Peyer's patch (tissue), 4 donors: ENCODE results near the gene ROR1. TPM values are rescaled to one million over a fixed set of nuclear protein-coding genes. Genes with fewer than 3 reads are reported as not detected.
A peak's percentile ranks its signal among the peaks of the same experiment; 100 is the strongest.
"Not testable (repeated sequence)": the region's sequence is repeated elsewhere in the genome, so short reads cannot be mapped to it uniquely, and the experiment has no call there.

Experiments
- DNase-seq, 3 donors: peaks; one replicate each; pipeline ENCODE4 v3.0.0-alpha.2; 2017 to 2019
- H3K27ac ChIP-seq, 4 donors: fragments of 200-600 bp; sonication (generic); one replicate each; pipeline ENCODE4 v1.5.1; 2016 to 2019
- H3K27me3 ChIP-seq, 2 donors: fragments of 200-600 bp; sonication (generic); one replicate each; pipeline ENCODE4 v1.5.1; 2019
- H3K36me3 ChIP-seq, 3 donors: fragments of 200-600 bp; sonication (generic); one replicate each; pipeline ENCODE4 v1.5.1; 2016 to 2019
- H3K4me1 ChIP-seq, 4 donors: fragments of 200-600 bp; sonication (generic); one replicate each; pipeline ENCODE4 v1.5.1; 2016 to 2019
- H3K4me3 ChIP-seq, 4 donors: fragments of 200-600 bp; sonication (generic); 1 replicate in 3 of 4; 2 replicates in 1 of 4; pipeline ENCODE4 v1.5.1; 2016 to 2019; ENCODE audit warnings: mild to moderate bottlenecking in 1 of 4
- H3K9me3 ChIP-seq, 4 donors: fragments of 200-600 bp; sonication (generic); one replicate each; pipeline ENCODE4 v1.5.1; 2016 to 2019; ENCODE audit warnings: mild to moderate bottlenecking in 1 of 4
- POLR2A ChIP-seq, 2 donors: fragments of 450-650 bp; IDR thresholded peaks; one replicate each; pipeline ENCODE4 v1.5.1; 2017; ENCODE audit warnings: antibody characterized with exemption in 2 of 2, mild to moderate bottlenecking in 2 of 2, moderate library complexity in 2 of 2
- total RNA-seq, 4 donors: library from RNA; depleted of rRNA; stranded (reverse); fragments of >200 nt; gene quantifications; one replicate each; pipeline ENCODE4 v1.1.0, GENCODE V29; 2016
- TF ChIP-seq, protein P1 (sequence below), 6 experiments: fragments of 450-650 bp in 4 of 6; fragments of 200-600 bp in 2 of 6; sonication (generic) in 1 of 6; IDR thresholded peaks; one replicate each; pipeline ENCODE4 v1.5.1; 2017 to 2019; ENCODE audit warnings: antibody characterized with exemption in 6 of 6, mild to moderate bottlenecking in 3 of 6, moderate library complexity in 1 of 6

ROR1 gene
- total RNA-seq, 4 donors from 2014 or later: 1.2 to 7.4 (median 4.7) TPM

DNA sequence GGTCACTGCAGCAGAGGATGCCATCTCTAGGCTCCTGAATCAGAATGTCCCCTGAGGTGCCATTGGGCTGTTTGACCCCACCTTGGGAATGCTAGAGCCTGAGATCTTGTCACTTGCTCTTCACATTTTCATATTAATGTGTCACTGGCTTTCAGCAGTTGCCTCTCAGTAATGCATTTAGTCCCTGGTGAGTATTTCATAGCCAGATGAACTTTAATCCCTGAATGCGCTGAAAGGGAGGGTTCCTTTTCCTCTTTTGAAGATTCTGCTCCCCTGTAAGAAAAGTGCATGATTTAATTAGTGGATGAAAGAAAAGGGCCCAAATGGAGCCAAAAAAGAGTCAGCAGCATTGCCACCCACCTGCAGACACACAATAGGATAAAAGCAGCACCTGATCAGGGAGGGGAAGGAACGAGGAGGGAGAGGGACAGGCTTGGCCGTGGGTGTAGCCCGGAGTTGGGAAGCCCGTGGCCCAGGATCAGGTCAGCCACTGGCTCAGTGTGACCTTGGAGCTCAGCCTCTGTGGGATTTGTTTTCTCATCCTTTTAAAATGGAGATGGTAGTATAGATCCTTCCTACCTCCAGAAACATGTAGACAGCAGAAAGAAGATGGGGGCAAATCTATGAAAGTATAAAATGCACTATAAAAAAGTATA, 31.1 kb downstream of the ROR1 start:
- Histone ChIP-seq H3K36me3 (no peaks in the 10 kb centered on the region), H3K4me3 (no peak overlapping the region), H3K27me3 (no peaks in the 10 kb centered on the region), H3K4me1 (no peaks in the 10 kb centered on the region), H3K9me3 (no peaks in the 10 kb centered on the region), H3K27ac (no peak overlapping the region)
- TF ChIP-seq, protein P1, sequence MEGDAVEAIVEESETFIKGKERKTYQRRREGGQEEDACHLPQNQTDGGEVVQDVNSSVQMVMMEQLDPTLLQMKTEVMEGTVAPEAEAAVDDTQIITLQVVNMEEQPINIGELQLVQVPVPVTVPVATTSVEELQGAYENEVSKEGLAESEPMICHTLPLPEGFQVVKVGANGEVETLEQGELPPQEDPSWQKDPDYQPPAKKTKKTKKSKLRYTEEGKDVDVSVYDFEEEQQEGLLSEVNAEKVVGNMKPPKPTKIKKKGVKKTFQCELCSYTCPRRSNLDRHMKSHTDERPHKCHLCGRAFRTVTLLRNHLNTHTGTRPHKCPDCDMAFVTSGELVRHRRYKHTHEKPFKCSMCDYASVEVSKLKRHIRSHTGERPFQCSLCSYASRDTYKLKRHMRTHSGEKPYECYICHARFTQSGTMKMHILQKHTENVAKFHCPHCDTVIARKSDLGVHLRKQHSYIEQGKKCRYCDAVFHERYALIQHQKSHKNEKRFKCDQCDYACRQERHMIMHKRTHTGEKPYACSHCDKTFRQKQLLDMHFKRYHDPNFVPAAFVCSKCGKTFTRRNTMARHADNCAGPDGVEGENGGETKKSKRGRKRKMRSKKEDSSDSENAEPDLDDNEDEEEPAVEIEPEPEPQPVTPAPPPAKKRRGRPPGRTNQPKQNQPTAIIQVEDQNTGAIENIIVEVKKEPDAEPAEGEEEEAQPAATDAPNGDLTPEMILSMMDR (IDR thresholded peaks at IDR 0.05): no peak
- no peak for DNase-seq

GRCh38 chr1:63807046-63807445, 33.2 kb downstream of the ROR1 start:
- Histone ChIP-seq H3K4me3 (no peak overlapping the region), H3K27me3 (no peaks in the 10 kb centered on the region), H3K27ac (no peak overlapping the region), H3K4me1 (no peaks in the 10 kb centered on the region), H3K36me3 (no peaks in the 10 kb centered on the region), H3K9me3 (no peaks in the 10 kb centered on the region)
- no peak for DNase-seq
- TF ChIP-seq, protein P1 (IDR thresholded peaks at IDR 0.05): no peak
- TF ChIP-seq POLR2A (IDR thresholded peaks at IDR 0.05): no peak

DNA sequence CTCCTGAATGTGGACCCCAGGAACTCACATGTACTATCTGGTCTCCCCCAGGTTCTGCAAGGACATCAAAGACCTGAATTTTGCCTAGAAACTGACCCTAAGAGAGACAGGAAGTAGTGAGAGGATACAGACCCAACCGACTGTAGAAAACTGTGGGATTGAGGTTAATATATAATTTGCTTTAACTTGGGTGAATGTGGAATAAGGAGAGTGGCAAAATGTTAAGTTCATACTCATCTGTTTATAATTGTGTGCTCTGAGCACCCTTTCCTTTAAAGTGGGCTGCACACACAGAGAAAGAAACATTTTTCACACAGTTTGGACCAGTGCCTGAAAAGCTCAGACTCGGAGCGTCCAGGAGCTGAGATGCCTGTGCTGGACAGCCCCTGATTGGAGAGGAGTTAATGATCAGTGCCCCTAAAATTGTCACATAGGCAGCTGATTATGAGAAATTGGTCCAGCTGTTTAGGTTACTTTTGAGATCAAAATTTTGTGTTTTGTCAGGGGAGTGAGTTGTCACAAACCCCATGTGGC, 37.2 kb downstream of the ROR1 start:
- Histone ChIP-seq H3K4me3 (no peak overlapping the region), H3K4me1 (no peaks in the 10 kb centered on the region), H3K27ac (no peak overlapping the region), H3K27me3 (no peaks in the 10 kb centered on the region), H3K9me3 (no peaks in the 10 kb centered on the region), H3K36me3 (no peaks in the 10 kb centered on the region)
- DNase-seq: no peak
- TF ChIP-seq, protein P1 (IDR thresholded peaks at IDR 0.05): no peak
- no peak for TF ChIP-seq POLR2A (IDR thresholded peaks at IDR 0.05)

DNA sequence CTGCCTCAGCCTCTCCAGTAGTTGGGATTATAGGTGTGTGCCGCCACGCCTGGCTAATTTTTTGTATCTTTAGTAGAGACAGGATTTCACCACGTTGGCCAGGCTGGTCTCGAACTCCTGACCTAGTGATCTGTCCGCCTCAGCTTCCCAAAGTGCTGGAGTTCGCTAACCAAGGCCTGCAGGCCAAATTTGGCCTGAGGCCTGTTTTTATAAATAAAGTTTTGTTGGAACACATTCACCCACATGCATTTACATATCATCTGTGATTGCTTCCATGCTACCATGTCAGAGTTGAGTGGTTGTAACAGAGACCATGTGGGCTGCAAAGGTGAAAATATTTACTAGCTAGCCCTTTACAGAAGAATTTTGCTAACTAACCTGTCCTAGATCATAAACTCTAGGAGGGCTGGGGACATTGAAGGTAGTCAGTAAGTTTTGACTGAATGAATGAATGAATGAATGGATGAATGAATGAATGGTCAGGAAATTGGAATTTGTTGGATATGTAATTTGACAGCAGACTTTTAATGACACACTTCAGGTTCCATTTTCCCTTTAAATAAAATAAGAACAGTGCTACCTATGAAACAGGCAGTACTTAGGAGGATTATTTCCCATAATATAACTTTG, 38.4 kb downstream of the ROR1 start:
- DNase-seq: no peak
- Histone ChIP-seq H3K27ac (no peak overlapping the region), H3K4me1 (peaks cover 0 to 2% (median 0%) of the 10 kb centered on the region in 4 donors), H3K4me3 (no peak overlapping the region), H3K9me3 (no peaks in the 10 kb centered on the region), H3K27me3 (no peaks in the 10 kb centered on the region), H3K36me3 (no peaks in the 10 kb centered on the region)
- TF ChIP-seq, protein P1 (IDR thresholded peaks at IDR 0.05): no peak
- TF ChIP-seq POLR2A (IDR thresholded peaks at IDR 0.05): no peak

- Histone ChIP-seq H3K36me3 (no peaks in the 10 kb centered on the region), H3K4me3 (no peak overlapping the region), H3K27ac (peak overlapping the region in 2 of 4 donors; percentile 11 to 28), H3K9me3 (no peaks in the 10 kb centered on the region), H3K4me1 (peaks cover 0 to 7% (median 0%) of the 10 kb centered on the region in 4 donors), H3K27me3 (no peaks in the 10 kb centered on the region)
- DNase-seq: no peak
- TF ChIP-seq POLR2A (IDR thresholded peaks at IDR 0.05): no peak
- TF ChIP-seq, protein P1 (IDR thresholded peaks at IDR 0.05): no peak
Measured at GRCh38 chr1:63813829-63814277, 40.0 kb downstream of the ROR1 start.

- not testable (repeated sequence) for H3K36me3 ChIP-seq, H3K27ac ChIP-seq, DNase-seq, H3K4me1 ChIP-seq, H3K4me3 ChIP-seq, H3K9me3 ChIP-seq, H3K27me3 ChIP-seq
Measured at GRCh38 chr1:63816217-63816815, 42.5 kb downstream of the ROR1 start.
